CD14-positive monocyte (primary cell): Measurements from ENCODE around the gene DCP1B. TPM values are rescaled to one million over a fixed set of nuclear protein-coding genes. Genes with fewer than 3 reads are reported as not detected.

ENCODE experiments used
- DNase-seq, 3 donors: peaks; one replicate each; pipeline ENCODE4 v3.0.0-alpha.2; 2011 to 2022
- H2AFZ ChIP-seq: 2 replicates; pipeline ENCODE4 v1.6.0; 2012; ENCODE audit warnings: mild to moderate bottlenecking, low read depth, low read length, inconsistent platforms; ENCODE audit not compliant: insufficient read depth, poor library complexity, severe bottlenecking
- H3K27ac ChIP-seq, 2 donors: 1 replicate in 1 of 2; 2 replicates in 1 of 2; pipeline ENCODE4 v1.5.1; 2012 to 2013; ENCODE audit warnings: low read length in 2 of 2, control low read depth in 1 of 2, inconsistent platforms in 1 of 2, low read depth in 1 of 2, mild to moderate bottlenecking in 1 of 2
- H3K27me3 ChIP-seq, 2 donors: one replicate each; pipeline versions ENCODE4 v1.6.0 to v1.6.1; 2011 to 2013; ENCODE audit warnings: low read length in 2 of 2; ENCODE audit not compliant: control insufficient read depth in 2 of 2, insufficient read depth in 2 of 2
- H3K36me3 ChIP-seq, 2 donors: replicated peaks in 1 of 2; 1 replicate in 1 of 2; 2 replicates in 1 of 2; pipeline versions ENCODE4 v1.5.1 to v1.6.1; 2012 to 2013; ENCODE audit warnings: low read length in 2 of 2, control low read depth in 1 of 2, inconsistent platforms in 1 of 2, mild to moderate bottlenecking in 1 of 2; ENCODE audit not compliant: insufficient read depth in 2 of 2, control insufficient read depth in 1 of 2
- H3K4me1 ChIP-seq, 2 donors: 1 replicate in 1 of 2; 2 replicates in 1 of 2; pipeline versions ENCODE4 v1.5.1 to v1.6.1; 2012 to 2013; ENCODE audit warnings: low read length in 2 of 2, control low read depth in 1 of 2, inconsistent platforms in 1 of 2, mild to moderate bottlenecking in 1 of 2, moderate library complexity in 1 of 2; ENCODE audit not compliant: insufficient read depth in 2 of 2, control insufficient read depth in 1 of 2
- H3K4me2 ChIP-seq: replicated peaks from 2 replicates; pipeline ENCODE3; 2012; ENCODE audit warnings: low read length, moderate library complexity, mild to moderate bottlenecking; ENCODE audit not compliant: poor library complexity, severe bottlenecking; ENCODE audit errors: extremely low read depth
- H3K4me3 ChIP-seq, 3 experiments: fragments of 200-600 bp in 1 of 3; sonication (generic) in 1 of 3; replicated peaks in 1 of 3; 1 replicate in 2 of 3; 2 replicates in 1 of 3; pipeline ENCODE4 v1.5.1; 2011 to 2013; ENCODE audit warnings: low read length in 3 of 3, mild to moderate bottlenecking in 3 of 3, control low read depth in 2 of 3, low read depth in 2 of 3, inconsistent platforms in 1 of 3, moderate library complexity in 1 of 3
- H3K79me2 ChIP-seq: 2 replicates; pipeline ENCODE4 v1.6.0; 2012; ENCODE audit warnings: mild to moderate bottlenecking, control low read depth, inconsistent platforms, low read length, moderate library complexity; ENCODE audit not compliant: insufficient read depth
- H3K9ac ChIP-seq: 2 replicates; pipeline ENCODE4 v1.6.0; 2017; ENCODE audit warnings: low read length, mild to moderate bottlenecking; ENCODE audit not compliant: insufficient read depth, poor library complexity, severe bottlenecking
- H3K9me3 ChIP-seq, 2 donors: replicated peaks in 1 of 2; 1 replicate in 1 of 2; 2 replicates in 1 of 2; pipeline versions ENCODE4 v1.5.1 to v1.6.1; 2012 to 2013; ENCODE audit warnings: low read length in 2 of 2, control low read depth in 1 of 2; ENCODE audit not compliant: control insufficient read depth in 1 of 2, insufficient read depth in 1 of 2
- H4K20me1 ChIP-seq: 2 replicates; pipeline ENCODE4 v1.6.0; 2012; ENCODE audit warnings: mild to moderate bottlenecking, low read length, control low read depth, moderate library complexity; ENCODE audit not compliant: insufficient read depth
- H3K27ac Mint-ChIP-seq, 7 donors: one replicate each; pipeline ENCODE4 v1.8.0; 2020; ENCODE audit warnings: mild to moderate bottlenecking in 7 of 7, mixed read lengths in 7 of 7, moderate library complexity in 6 of 7, inconsistent platforms in 2 of 7
- H3K27me3 Mint-ChIP-seq, 3 donors: one replicate each; pipeline ENCODE4 v1.8.0; 2021 to 2022; ENCODE audit warnings: low read depth in 3 of 3, mild to moderate bottlenecking in 3 of 3, mixed read lengths in 3 of 3, moderate library complexity in 3 of 3, inconsistent platforms in 1 of 3
- H3K36me3 Mint-ChIP-seq, 2 donors: one replicate each; pipeline ENCODE4 v1.8.0; 2020; ENCODE audit warnings: mixed read lengths in 2 of 2, inconsistent platforms in 1 of 2, mild to moderate bottlenecking in 1 of 2
- H3K4me1 Mint-ChIP-seq: one replicate; pipeline ENCODE4 v1.8.0; 2020; ENCODE audit warnings: mild to moderate bottlenecking, mixed read lengths
- H3K4me3 Mint-ChIP-seq, 2 donors: one replicate each; pipeline ENCODE4 v1.8.0; 2020; ENCODE audit warnings: mild to moderate bottlenecking in 2 of 2, mixed read lengths in 2 of 2, moderate library complexity in 1 of 2
- H3K9me3 Mint-ChIP-seq, 7 donors: one replicate each; pipeline ENCODE4 v1.8.0; 2020 to 2022; ENCODE audit warnings: mixed read lengths in 7 of 7, mild to moderate bottlenecking in 6 of 7, moderate library complexity in 6 of 7, inconsistent platforms in 2 of 7
- WGBS: methylation state at CpG from one replicate; pipeline ENCODE4 v1.1.5; 2013; ENCODE audit warnings: missing lambda C conversion rate; ENCODE audit not compliant: insufficient coverage; 5-methylcytosine and 5-hydroxymethylcytosine counted together
- intact Hi-C, 2 donors: fragments of 100-400 bp; cut with micrococcal nuclease; formaldehyde crosslinking; loops; one replicate each; pipeline versions ENCODE4 v1.15.0 to v1.15.1; 2023
- polyA plus RNA-seq, 3 donors: library from polyadenylated mRNA; depleted of rRNA in 1 of 3; unstranded in 2 of 3; stranded (reverse) in 1 of 3; fragments of 300-500 nt in 2 of 3; fragments of >200 nt in 1 of 3; fragmentation: Illumina TruSeq in 2 of 3; gene quantifications; 1 replicate in 2 of 3; 2 replicates in 1 of 3; pipeline ENCODE4 v1.2.3, GENCODE V29; 2012 to 2021
- TF ChIP-seq, protein P1 (sequence below): fragments of 200-600 bp; IDR thresholded peaks from one replicate; pipeline ENCODE4 v1.8.0; 2022; ENCODE audit warnings: antibody characterized with exemption, mild to moderate bottlenecking

DCP1B gene
- polyA plus RNA-seq, 3 donors: 3.6 to 5.1 (median 4.9) TPM

DNA sequence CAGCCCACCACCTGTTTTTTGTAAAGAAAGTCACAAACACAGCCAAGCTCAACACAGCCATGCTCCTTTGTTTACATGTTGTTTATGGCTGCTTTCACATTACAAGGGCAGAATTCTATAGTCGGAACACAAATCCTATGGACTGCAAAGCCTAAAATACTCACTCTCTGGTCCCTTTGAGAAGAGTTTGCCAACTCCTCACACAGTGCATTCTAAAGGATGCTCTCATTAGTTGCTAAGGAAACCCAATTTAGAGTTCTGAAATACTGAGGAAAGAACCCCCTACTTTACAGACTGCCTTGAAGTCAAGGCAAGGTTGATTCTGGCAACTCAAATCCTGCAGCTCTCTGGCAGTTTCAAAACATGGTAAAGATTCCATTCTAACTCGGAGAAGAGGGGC, 38.3 kb downstream of the DCP1B start:
- no peak overlapping the region for H3K4me2 ChIP-seq
- Mint-ChIP-seq H3K36me3 (peaks cover 39 to 43% of the 10 kb centered on the region in 2 donors), H3K27me3 (no peaks in the 10 kb centered on the region), H3K4me3 (no peak overlapping the region), H3K4me1 (no peaks in the 10 kb centered on the region), H3K27ac (no peak overlapping the region), H3K9me3 (no peaks in the 10 kb centered on the region)
- TF ChIP-seq, protein P1, sequence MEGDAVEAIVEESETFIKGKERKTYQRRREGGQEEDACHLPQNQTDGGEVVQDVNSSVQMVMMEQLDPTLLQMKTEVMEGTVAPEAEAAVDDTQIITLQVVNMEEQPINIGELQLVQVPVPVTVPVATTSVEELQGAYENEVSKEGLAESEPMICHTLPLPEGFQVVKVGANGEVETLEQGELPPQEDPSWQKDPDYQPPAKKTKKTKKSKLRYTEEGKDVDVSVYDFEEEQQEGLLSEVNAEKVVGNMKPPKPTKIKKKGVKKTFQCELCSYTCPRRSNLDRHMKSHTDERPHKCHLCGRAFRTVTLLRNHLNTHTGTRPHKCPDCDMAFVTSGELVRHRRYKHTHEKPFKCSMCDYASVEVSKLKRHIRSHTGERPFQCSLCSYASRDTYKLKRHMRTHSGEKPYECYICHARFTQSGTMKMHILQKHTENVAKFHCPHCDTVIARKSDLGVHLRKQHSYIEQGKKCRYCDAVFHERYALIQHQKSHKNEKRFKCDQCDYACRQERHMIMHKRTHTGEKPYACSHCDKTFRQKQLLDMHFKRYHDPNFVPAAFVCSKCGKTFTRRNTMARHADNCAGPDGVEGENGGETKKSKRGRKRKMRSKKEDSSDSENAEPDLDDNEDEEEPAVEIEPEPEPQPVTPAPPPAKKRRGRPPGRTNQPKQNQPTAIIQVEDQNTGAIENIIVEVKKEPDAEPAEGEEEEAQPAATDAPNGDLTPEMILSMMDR: no peak
- DNase-seq: no peak
- no peaks in the 10 kb centered on the region for H3K9me3 ChIP-seq
- H4K20me1 ChIP-seq: no peaks in the 10 kb centered on the region
- H3K79me2 ChIP-seq: no peaks in the 10 kb centered on the region
- peaks cover 27 to 53% of the 10 kb centered on the region in 2 donors for H3K36me3 ChIP-seq
- H3K4me3 ChIP-seq: no peak overlapping the region
- H3K9ac ChIP-seq: no peak overlapping the region
- H3K4me1 ChIP-seq: no peaks in the 10 kb centered on the region
- H2AFZ ChIP-seq: no peak overlapping the region
- WGBS: 100% methylated on average over 2 of the region's 2 CpGs
- no peak overlapping the region for H3K27ac ChIP-seq
- intact Hi-C loops: no loop called here
- H3K27me3 ChIP-seq: no peaks in the 10 kb centered on the region

DNA sequence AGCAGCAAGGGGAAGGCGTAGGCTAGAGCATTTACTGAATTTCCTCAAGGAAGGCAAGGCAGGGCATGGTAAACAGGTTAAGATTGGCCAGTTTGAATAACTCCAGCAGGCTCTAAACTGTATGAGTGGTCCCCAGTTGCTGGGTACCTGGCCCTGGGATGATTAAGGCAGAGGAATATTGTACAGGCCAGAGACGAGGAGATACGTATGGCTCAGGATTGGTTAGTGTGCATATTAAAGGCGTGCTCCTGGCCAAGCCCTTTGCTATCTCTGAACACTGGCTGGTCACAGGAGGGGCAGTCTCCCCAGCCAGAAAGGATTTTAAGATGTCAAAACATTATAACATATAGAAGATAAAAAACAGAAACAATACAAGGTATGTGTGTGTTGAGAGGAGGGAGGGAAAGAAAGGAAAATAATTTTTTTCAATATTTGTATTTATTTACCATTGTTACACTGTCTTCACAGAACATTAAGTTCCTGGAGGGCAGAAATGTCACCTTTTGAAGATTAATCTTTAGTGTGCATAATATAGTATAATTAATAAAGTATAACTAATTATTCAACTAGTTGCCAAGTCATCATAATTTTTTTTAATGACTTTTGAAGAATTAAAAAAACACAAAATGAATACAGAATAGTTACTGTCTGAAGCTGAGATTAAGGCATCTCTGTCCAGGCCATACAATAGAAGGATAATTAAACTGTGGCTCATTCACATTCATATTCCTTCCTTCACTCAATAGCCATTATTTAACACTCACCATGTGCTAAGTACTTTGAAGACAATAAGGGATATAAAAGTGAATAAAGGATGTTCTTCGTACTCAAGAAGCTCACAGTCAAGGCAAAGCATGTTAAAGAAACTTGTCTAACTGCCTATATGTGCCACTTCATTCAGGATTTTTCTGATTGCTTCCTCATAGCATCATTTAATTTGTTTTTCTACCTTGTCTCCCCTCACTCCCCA, 41.9 kb downstream of the DCP1B start:
- Mint-ChIP-seq H3K36me3 (peaks cover 52 to 58% of the 10 kb centered on the region in 2 donors), H3K4me1 (no peaks in the 10 kb centered on the region), H3K4me3 (no peak overlapping the region), H3K27ac (no peak overlapping the region), H3K9me3 (peaks cover 0 to 13% (median 3%) of the 10 kb centered on the region in 7 donors), H3K27me3 (peaks cover 0 to 2% (median 0%) of the 10 kb centered on the region in 3 donors)
- Histone ChIP-seq H3K36me3 (peaks cover 29 to 54% of the 10 kb centered on the region in 2 donors), H2AFZ (no peak overlapping the region), H3K27ac (no peak overlapping the region), H3K27me3 (no peaks in the 10 kb centered on the region), H3K9me3 (no peaks in the 10 kb centered on the region), H3K9ac (no peak overlapping the region), H3K79me2 (no peaks in the 10 kb centered on the region), H4K20me1 (no peaks in the 10 kb centered on the region), H3K4me3 (no peak overlapping the region), H3K4me2 (no peak overlapping the region), H3K4me1 (no peaks in the 10 kb centered on the region)
- TF ChIP-seq, protein P1: no peak
- intact Hi-C loops: no loop called here
- DNase-seq: no peak
- 90% methylated on average over 1 of the region's 5 CpGs for WGBS
